ENCODE measurements around the gene PIGB. TPM values are rescaled to one million over a fixed set of nuclear protein-coding genes. Genes with fewer than 3 reads are reported as not detected.
A peak's percentile ranks its signal among the peaks of the same experiment; 100 is the strongest.

The PIGB gene
- total RNA-seq, 1 donor from 2014 or later = 8.9 TPM

GRCh38 chr15:55403531-55403930, 84.5 kb downstream of the PIGB start:
- no peak for TF ChIP-seq CTCF (IDR thresholded peaks at IDR 0.05)
- Mint-ChIP-seq H3K4me1 (ENCODE audit: low read depth) (peaks cover 63% of the 10 kb centered on the region), H3K36me3 (ENCODE audit: low read depth) (peaks cover 3% of the 10 kb centered on the region), H3K27ac (ENCODE audit: unreplicated experiment) (peak overlapping the region; percentile 93), H3K4me3 (ENCODE audit: unreplicated experiment) (no peak overlapping the region), H3K9me3 (ENCODE audit: low read depth) (peaks cover 3% of the 10 kb centered on the region), H3K27me3 (ENCODE audit: low read depth) (no peaks in the 10 kb centered on the region)
- DNase-seq (ENCODE audit: low spot score) = no peak

Small RNA genes lying within 50 kb of the gene (microRNA-seq; reads per million reads assigned to microRNA genes)
- gene MIR628 (ENCODE audit: borderline number of aligned reads) = 88.1 reads per million, percentile 56 among the genes with 10 or more reads in this experiment

Other genes with a start within 250 kb of the PIGB start
- gene RSL24D1, start 122.3 kb upstream of the PIGB start, total RNA-seq = 39.8 to 61.3 TPM (median 60.4 TPM) in 3 replicates
- gene RAB27A, start 29.4 kb upstream of the PIGB start, total RNA-seq = 16.8 to 18.3 TPM (median 17.5 TPM) in 3 replicates
- gene PIGBOS1, start 99 bp upstream of the PIGB start, total RNA-seq = 9.5 to 12.3 TPM (median 9.6 TPM) in 3 replicates
- 218 to 305 TPM (median 220 TPM) in 3 replicates for gene CCPG1, start 89.1 kb downstream of the PIGB start, total RNA-seq
- gene PIERCE2, start 89.3 kb downstream of the PIGB start, total RNA-seq = 2.7 to 3.8 TPM (median 3.1 TPM) in 3 replicates
- gene DNAAF4, start 189.0 kb downstream of the PIGB start, total RNA-seq = 0.82 to 4.4 TPM (median 1.8 TPM) in 3 replicates